Measurements from ENCODE around the gene ZNF277.

The ZNF277 gene

GRCh38 chr7:112176693-112177415, 29.6 kb upstream of the ZNF277 start:
- Mint-ChIP-seq H3K4me1 (peaks cover 16% of the 10 kb centered on the region), H3K36me3 (ENCODE audit: low read depth) (peaks cover 6% of the 10 kb centered on the region), H3K27ac (no peak overlapping the region), H3K4me3 (no peak overlapping the region), H3K27me3 (ENCODE audit: low read depth, poor library complexity) (no peaks in the 10 kb centered on the region), H3K9me3 (no peaks in the 10 kb centered on the region)
- no peak for DNase-seq
- TF ChIP-seq CTCF (IDR thresholded peaks at IDR 0.05) = no peak

- H3K4me3 Mint-ChIP-seq = no peak overlapping the region
- peaks cover 38% of the 10 kb centered on the region for H3K4me1 Mint-ChIP-seq
- peaks cover 2% of the 10 kb centered on the region for H3K36me3 Mint-ChIP-seq (ENCODE audit: low read depth)
- no peaks in the 10 kb centered on the region for H3K27me3 Mint-ChIP-seq (ENCODE audit: low read depth, poor library complexity)
- no peak for TF ChIP-seq CTCF (IDR thresholded peaks at IDR 0.05)
- DNase-seq = no peak
- no peaks in the 10 kb centered on the region for H3K9me3 Mint-ChIP-seq
- no peak overlapping the region for H3K27ac Mint-ChIP-seq
Observed at GRCh38 chr7:112180223-112180622, 26.3 kb upstream of the ZNF277 start.

- Mint-ChIP-seq H3K36me3 (ENCODE audit: low read depth) (no peaks in the 10 kb centered on the region), H3K4me1 (peaks cover 45% of the 10 kb centered on the region), H3K4me3 (no peak overlapping the region), H3K27ac (peak overlapping the region; percentile 48), H3K27me3 (ENCODE audit: low read depth, poor library complexity) (peaks cover 2% of the 10 kb centered on the region), H3K9me3 (no peaks in the 10 kb centered on the region)
- TF ChIP-seq CTCF (IDR thresholded peaks at IDR 0.05) = no peak
- no peak for DNase-seq
Observed at GRCh38 chr7:112182749-112183148, 23.7 kb upstream of the ZNF277 start.

- no peak for DNase-seq
- H3K27me3 Mint-ChIP-seq (ENCODE audit: low read depth, poor library complexity) = peaks cover 2% of the 10 kb centered on the region
- H3K36me3 Mint-ChIP-seq (ENCODE audit: low read depth) = no peaks in the 10 kb centered on the region
- H3K4me3 Mint-ChIP-seq = no peak overlapping the region
- TF ChIP-seq CTCF (IDR thresholded peaks at IDR 0.05) = no peak
- peaks cover 45% of the 10 kb centered on the region for H3K4me1 Mint-ChIP-seq
- H3K27ac Mint-ChIP-seq = peak overlapping the region; percentile 78
- no peaks in the 10 kb centered on the region for H3K9me3 Mint-ChIP-seq
Observed at GRCh38 chr7:112183266-112183665, 23.2 kb upstream of the ZNF277 start.

- H3K36me3 Mint-ChIP-seq (ENCODE audit: low read depth) = no peaks in the 10 kb centered on the region
- TF ChIP-seq CTCF (IDR thresholded peaks at IDR 0.05) = no peak
- no peaks in the 10 kb centered on the region for H3K9me3 Mint-ChIP-seq
- peaks cover 2% of the 10 kb centered on the region for H3K27me3 Mint-ChIP-seq (ENCODE audit: low read depth, poor library complexity)
- no peak overlapping the region for H3K27ac Mint-ChIP-seq
- peaks cover 39% of the 10 kb centered on the region for H3K4me1 Mint-ChIP-seq
- DNase-seq = no peak
- H3K4me3 Mint-ChIP-seq = no peak overlapping the region
Observed at GRCh38 chr7:112184455-112184854, 22.0 kb upstream of the ZNF277 start.
